ENCODE data around the gene ZNF236. TPM values are rescaled to one million over a fixed set of nuclear protein-coding genes. Genes with fewer than 3 reads are reported as not detected.

The ZNF236 gene
- total and polyA plus RNA-seq, 2 of the 13 experiments (the other 11 are each of a cell fraction or from before 2014, with no cell fraction given) = 3.0 to 7.2 TPM

DNA sequence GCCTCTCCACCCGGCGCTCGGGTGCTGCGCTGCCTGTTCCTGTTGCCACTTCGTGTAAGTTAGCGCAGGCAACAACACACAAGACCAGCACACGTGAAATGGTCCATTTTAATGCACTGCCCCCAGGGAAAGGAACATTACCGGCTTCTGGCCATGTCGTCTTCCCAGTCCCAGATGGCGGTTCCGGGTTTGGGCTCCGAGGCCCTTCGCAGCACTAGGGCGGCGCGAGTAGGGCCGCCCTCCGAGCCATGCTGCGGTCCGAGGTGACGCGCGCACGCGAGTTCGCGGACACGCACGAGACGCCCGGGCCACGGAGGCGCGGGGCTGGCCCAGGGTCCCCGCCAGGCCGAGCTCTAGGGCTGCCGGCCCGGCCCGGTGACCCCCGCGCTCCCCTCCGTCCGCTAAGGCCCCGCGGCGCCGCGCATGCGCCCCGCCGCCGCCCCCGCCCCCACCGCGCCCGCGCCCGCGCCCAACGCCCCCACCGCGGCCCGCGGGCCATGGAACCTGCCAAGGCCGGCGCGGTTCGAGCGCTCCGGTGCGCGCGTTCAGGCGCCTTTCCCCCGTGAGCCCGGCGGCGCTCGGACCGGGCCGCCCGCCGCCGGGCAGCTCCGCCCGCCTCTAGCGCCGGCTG lies 367 bp upstream of the ZNF236 start (continued):
- TF ChIP-seq ZNF883 (CRISPR knock-in tag; IDR thresholded peaks at IDR 0.05; ENCODE audit: not compliant biosample characterization) (peak; percentile 71), KIAA2018 (CRISPR knock-in tag; IDR thresholded peaks at IDR 0.05; ENCODE audit: borderline replicate concordance) (no peak), ZNF607 (CRISPR knock-in tag; IDR thresholded peaks at IDR 0.05; ENCODE audit: borderline replicate concordance) (peak; percentile 74; the same call in 1 of the 2 replicates), ZNF333 (CRISPR knock-in tag; IDR thresholded peaks at IDR 0.05; ENCODE audit: borderline replicate concordance) (no peak), HES4 (CRISPR knock-in tag; IDR thresholded peaks at IDR 0.05; ENCODE audit: borderline replicate concordance) (peak; percentile 64; the same call in 1 of the 2 replicates), UBTF (CRISPR knock-in tag; IDR thresholded peaks at IDR 0.05) (peak; percentile 65), ZNF589 (CRISPR knock-in tag; conservative IDR thresholded peaks at IDR 0.05) (peak; percentile 71; the same call in 1 of the 2 replicates), ZC3H4 (CRISPR knock-in tag; IDR thresholded peaks at IDR 0.05; ENCODE audit: borderline replicate concordance) (peak; percentile 59; the same call in 1 of the 2 replicates), ZNF83 (CRISPR knock-in tag; IDR thresholded peaks at IDR 0.05; ENCODE audit: borderline replicate concordance) (0 out of 2 replicates have a peak, but pooled peaks have one; percentile 80), ZNF788 (CRISPR knock-in tag; IDR thresholded peaks at IDR 0.05; ENCODE audit: borderline replicate concordance) (0 out of 2 replicates have a peak, but pooled peaks have one; percentile 39), SP140L (CRISPR knock-in tag; IDR thresholded peaks at IDR 0.05; ENCODE audit: borderline replicate concordance) (no peak), TAF1 (CRISPR knock-in tag; IDR thresholded peaks at IDR 0.05) (peak; percentile 57), POLR2A (IDR thresholded peaks at IDR 0.05; ENCODE audit: insufficient read depth in 1 of 2, low read depth in 2 of 2, low read length in 2 of 2) (peak; percentile 47 to 68), FOSL2 (CRISPR knock-in tag; IDR thresholded peaks at IDR 0.05) (0 out of 2 replicates have a peak, but pooled peaks have one; percentile 33), KDM2A (CRISPR knock-in tag; IDR thresholded peaks at IDR 0.05; ENCODE audit: borderline replicate concordance, low read depth) (peak; percentile 66; the same call in 1 of the 2 replicates), NONO (IDR thresholded peaks at IDR 0.05) (no peak), NONO (CRISPR knock-in tag; conservative IDR thresholded peaks at IDR 0.05) (peak; percentile 56)
- TF ChIP-seq, protein P1, sequence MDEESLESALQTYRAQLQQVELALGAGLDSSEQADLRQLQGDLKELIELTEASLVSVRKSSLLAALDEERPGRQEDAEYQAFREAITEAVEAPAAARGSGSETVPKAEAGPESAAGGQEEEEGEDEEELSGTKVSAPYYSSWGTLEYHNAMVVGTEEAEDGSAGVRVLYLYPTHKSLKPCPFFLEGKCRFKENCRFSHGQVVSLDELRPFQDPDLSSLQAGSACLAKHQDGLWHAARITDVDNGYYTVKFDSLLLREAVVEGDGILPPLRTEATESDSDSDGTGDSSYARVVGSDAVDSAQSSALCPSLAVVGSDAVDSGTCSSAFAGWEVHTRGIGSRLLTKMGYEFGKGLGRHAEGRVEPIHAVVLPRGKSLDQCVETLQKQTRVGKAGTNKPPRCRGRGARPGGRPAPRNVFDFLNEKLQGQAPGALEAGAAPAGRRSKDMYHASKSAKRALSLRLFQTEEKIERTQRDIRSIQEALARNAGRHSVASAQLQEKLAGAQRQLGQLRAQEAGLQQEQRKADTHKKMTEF (CRISPR knock-in tag; IDR thresholded peaks at IDR 0.05) = peak; percentile 60
